Pulmonary artery endothelial cell (primary cell): Measurements from ENCODE around the gene PROCR. TPM values are rescaled to one million over a fixed set of nuclear protein-coding genes. Genes with fewer than 3 reads are reported as not detected.
"Not testable (repeated sequence)": the region's sequence is repeated elsewhere in the genome, so short reads cannot be mapped to it uniquely, and the experiment has no call there.

Experiments used
- DNase-seq: peaks from one replicate; pipeline ENCODE4 v3.0.0-alpha.2; 2011; ENCODE audit warnings: low read depth, low spot score
- total RNA-seq: library from RNA; depleted of rRNA; stranded (reverse); fragments of >200 nt; gene quantifications from 2 replicates; pipeline ENCODE4 v1.2.3, GENCODE V29; 2014

PROCR gene
- total RNA-seq, 1 donor from 2014 or later: 561 TPM

DNA sequence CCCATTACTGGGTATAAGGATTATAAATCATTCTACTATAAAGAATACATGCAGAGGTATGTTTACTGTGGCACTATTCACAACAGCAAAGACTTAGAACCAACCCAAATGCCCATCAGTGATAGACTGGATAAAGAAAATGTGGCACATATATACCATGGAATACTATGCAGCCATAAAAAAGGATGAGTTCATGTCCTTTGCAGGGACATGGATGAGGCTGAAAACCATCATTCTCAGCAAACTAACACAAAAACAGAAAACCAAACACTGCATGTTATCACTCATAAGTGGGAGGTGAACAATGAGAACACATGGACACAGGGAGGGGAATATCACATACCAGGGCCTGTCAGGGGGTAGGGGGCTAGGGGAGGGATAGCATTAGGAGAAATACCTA lies 7.3 kb upstream of the PROCR start:
- DNase-seq: not testable (repeated sequence)

DNA sequence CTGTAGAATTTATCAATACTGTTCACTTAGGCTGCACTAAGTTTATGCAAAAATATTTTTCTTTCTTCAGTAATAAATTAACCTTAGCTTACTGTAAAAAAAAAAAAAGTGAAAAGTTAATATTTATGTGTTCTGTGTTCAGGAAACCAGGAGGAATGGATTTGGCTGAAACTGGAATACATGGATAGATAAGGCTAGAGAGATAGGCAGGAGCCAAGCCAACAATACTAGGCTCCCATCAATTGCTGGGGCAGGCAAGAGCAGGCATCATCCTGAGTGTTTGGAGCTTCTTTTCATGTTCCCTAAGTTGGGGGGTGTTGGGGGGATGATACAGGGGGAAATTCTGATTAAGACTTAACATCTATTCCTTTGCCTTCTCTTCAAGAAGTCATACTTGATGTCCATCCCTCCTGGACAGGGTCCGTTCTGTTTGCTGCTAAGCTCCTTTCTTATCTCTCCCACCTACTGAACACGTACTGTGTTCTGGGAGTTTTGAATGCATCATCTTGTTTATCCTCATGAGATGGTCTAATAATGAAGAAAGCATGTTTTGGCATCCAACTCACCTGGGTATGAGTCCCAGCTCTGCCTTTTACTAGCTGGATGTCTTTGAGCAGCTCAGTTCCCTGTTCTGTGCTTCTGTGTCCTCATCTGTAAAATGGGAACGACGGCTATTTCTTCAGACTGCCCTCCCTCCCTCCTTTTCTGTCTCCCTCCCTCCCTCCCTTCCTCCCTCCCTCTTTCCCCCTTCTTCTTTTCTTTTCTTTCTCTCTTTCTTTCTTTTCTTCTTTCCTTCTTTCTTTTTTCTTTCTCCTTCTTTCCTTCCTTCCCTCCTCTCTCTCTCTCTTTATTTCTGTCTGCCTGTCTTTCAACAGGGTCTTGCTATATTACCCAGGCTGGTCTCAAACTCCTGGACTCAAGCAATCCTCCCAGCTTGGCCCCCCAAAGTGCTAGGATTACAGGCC lies 6.4 kb upstream of the PROCR start:
- DNase-seq: no peak

DNA sequence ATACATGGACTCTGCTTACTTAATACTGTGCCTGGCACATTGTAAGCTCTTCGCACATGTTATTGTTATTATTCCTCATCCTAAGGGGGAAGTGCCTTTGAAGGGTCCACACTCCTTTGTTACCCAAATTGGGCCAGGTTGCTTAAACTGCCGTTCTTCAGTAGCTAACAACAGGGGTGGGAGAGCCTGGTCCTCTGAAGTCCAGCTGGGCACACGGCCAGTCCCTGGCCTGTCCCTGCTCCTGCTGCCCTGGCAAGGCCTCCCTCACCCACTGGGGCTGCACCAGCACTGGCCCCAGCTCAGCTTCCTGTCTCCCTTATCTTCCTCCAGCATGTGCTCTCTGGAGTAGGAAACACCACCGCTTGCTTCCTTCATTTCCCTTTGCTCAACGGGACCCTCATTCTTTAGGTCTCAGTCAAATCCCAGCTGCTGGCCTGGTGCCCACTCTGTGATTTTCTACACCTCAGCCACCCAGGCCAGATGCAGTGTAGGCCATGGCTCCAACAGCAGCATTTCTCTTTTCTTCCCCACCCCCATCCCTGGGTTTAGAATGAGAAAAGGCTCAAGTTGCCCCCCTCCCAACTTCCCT lies 5.5 kb upstream of the PROCR start:
- DNase-seq: peak; percentile 97

DNA sequence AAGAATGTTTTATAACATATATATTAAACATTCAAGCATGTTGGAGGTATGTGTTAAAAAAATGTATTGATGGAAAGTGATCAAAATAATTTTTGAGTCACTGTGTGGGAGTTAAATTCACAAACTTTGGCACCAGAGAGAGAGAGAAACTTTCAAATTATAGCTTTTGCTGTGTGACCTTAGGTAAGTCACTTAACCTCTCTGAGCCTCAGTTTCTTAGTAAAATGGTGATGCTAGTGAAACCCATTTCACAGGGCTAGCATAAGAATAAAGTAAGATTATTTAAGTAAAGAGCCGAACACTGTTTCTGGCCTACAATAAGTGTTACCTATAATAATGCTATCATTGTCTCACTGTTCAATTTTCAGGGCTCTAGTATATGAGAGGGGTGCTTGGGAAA lies 4.1 kb upstream of the PROCR start:
- no peak for DNase-seq

DNA sequence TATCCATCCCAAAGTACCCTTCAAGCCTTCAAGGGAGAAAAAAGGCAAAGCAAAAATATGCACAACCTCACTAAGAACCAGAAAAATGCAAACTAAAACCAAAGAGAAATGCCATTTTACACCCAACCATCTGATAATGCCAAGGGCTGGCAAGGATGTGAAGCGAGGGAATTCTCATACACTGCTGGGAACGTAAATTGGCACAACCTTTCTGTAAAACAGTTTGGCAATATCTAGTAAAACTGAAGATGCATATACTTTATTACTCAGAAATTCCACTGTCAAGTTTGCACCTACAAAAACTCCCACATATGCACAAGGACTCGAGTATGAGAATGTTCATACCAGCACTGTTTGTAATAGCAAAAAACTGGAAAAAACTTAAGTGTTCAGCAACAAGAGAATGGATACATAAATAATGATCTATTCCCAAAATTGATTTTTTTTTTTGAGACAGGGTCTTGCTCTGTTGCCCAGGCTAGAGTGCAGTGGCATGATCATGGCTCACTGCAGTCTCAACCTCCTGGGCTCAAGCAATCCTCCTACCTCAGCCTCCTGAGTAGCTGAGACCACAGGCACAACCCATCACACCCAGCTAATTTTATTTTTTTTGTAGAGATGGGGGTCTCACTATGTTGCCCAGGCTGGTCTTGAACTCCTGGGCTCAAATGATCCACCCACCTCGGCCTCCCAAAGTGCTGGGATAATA lies 3.0 kb upstream of the PROCR start:
- DNase-seq: not testable (repeated sequence)

DNA sequence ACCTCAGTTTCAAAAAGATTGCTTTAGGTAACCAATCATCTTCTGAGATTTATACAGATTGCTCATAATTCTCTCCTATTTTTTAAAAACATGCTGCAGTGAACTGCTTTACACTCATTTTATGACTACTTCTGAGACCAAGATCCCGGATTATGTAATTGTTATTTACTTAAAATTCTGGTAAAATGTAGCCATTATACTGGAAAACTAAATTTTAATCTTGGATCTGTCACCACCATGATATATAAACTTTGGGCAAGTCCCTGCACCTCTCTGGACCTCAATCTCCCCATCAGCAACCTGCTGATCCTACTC lies 477 bp upstream of the PROCR start:
- no peak for DNase-seq

DNA sequence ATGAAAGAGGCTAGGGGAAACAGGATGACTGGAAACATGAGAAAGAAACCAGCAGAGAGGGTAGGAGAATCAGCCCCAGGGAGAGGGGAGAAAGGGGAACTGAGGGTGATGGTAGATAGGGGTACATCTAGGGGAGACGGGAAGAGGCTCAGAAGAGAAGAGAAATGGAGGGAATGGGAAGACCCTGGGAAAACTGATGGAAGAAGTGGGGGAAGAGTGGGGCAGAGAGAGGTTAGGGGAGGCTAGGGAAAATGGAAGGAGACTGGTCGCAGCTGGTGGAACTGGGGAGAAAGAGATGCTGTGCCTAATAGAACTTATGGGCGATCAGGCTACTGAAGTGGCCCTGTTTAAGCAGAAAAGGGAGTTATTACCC lies 548 bp downstream of the PROCR start:
- DNase-seq: no peak

DNA sequence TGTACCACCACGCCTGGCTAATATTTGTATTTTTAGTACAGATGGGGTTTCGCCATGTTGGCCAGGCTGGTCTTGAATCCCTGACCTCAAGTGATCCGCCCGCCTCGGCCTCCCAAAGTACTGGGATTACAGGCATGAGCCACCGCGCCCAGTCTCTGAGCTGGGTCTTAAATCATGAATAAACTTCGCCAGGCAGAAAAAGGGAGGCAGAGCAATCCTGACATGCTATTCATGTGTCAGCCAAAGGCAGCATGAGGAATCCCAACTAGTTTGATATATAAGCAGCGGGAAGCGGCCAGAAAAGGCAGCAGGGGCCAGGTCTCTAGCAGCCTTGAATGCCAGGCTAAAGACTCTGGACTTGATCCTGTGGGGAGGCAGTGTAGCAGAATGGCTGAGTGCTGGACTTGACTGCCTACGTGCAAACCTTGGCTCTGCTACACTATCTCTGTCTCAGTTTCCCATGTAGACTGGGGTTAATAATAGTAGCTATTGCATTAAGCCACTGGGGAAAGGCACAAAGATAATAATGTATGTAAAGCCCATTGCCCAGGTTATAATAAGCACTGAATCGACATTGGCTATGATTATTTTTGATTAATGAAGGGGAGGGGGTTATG lies 1.8 kb downstream of the PROCR start:
- DNase-seq: no peak

DNA sequence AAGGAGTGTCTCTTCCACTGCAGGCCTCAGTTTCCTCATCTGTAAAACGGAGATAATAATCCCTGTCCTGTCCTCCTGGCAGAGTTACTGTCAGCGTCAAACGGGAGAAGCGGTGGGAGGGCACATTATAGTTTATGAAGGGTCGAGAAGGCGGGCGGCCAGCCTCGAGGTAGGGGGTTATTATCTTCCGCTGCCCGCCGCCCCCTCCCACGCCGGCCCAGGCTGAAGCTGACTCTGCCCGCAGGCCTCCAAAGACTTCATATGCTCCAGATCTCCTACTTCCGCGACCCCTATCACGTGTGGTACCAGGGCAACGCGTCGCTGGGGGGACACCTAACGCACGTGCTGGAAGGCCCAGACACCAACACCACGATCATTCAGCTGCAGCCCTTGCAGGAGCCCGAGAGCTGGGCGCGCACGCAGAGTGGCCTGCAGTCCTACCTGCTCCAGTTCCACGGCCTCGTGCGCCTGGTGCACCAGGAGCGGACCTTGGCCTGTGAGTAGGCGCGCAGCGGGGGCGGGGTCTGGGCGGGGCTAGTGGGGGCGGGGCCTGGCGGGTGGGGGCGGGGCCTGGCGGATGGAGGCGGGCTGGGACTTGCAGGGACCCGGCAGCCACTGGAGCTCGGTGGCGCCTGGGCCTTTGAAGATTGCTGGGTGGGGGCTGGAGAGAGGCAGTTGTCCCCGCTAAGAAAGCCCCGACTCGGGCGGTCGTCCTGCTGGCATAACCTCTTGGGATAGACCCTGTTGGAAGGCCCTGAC lies 2.8 kb downstream of the PROCR start:
- DNase-seq: no peak

DNA sequence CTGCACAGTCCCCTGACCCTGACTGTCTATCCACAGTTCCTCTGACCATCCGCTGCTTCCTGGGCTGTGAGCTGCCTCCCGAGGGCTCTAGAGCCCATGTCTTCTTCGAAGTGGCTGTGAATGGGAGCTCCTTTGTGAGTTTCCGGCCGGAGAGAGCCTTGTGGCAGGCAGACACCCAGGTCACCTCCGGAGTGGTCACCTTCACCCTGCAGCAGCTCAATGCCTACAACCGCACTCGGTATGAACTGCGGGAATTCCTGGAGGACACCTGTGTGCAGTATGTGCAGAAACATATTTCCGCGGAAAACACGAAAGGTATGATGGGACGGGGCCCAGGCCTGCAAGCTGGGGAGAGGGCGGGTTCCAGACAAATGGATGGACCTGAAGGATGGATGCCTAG lies 4.3 kb downstream of the PROCR start:
- DNase-seq: no peak

DNA sequence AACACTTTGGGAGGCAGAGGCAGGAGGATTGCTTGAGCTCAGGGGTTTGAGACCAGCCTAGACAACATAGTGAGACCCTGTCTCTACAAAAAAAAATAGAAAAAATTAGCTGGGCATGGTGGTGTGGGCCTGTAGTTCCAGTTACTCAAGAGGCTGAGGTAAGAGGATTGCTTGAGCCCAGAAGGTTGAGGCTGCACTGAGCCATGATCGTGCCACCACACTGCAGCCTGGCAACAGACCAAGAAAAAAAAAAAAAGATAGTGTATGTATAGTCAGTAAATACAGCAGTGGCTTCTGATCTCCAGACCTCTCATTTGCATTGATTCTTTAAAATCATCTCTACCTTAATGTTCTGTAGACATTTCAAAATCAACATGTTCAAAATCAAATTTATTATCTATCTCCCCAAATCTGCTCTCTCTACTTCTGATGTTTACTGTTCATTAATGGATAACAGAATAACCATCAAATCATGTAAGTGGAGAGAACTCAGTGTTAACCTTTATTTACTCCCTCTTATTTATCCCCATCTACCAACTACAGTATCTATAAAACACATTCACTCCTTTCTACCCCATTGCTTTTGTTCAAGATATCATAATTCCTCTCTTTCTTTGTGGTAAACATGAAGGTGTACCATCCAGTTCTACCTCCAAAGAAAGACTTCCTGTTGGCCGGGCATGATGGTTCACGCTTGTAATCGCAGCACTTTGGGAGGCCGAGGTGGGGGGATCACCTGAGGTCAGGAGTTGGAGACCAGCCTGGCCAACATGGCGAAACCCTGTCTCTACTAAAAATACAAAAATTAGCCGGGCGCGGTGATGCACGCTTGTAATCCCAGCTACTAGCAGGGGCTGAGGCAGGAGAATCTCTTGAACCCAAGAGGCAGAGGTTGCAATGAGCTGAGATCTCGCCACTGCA lies 7.7 kb downstream of the PROCR start:
- DNase-seq: no peak

DNA sequence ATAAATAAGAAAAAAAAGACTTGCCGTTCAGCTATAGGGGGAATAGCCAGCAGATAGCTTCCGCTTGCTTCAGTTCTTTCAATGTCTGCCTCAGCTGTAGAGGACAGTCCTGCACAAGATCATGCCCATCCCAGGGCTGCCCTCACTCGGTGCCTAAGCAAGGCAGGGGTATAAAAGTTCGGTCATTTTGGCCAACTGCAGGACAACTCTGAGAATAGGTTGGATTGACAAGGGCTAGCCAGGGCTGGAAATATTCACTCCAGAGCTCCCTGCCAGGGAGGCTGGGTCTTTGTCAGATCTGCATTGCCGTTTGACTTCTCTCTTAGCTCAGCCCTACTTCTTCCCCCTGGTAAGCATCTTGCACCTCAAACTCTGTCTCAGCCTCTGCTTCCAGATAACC lies 8.4 kb downstream of the PROCR start:
- no peak for DNase-seq

DNA sequence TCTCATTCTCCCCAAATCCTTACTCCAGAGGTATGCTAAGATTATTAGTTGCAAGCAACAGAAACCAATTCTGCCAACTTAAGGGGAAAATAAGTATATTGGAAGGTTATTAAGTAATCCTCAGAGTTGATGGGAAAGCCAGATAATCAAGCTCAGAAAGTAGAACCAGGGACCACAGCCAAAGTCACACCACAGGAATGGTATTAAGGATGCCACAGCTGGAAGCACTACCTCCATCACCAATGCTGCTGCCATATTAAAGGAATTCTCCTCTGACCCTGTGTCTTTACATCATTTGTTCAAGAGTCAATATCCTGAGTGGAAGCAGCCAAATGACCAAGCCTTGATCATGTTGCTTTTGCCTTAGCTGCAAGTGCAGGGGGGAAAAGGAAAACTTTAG lies 9.9 kb downstream of the PROCR start:
- no peak for DNase-seq

DNA sequence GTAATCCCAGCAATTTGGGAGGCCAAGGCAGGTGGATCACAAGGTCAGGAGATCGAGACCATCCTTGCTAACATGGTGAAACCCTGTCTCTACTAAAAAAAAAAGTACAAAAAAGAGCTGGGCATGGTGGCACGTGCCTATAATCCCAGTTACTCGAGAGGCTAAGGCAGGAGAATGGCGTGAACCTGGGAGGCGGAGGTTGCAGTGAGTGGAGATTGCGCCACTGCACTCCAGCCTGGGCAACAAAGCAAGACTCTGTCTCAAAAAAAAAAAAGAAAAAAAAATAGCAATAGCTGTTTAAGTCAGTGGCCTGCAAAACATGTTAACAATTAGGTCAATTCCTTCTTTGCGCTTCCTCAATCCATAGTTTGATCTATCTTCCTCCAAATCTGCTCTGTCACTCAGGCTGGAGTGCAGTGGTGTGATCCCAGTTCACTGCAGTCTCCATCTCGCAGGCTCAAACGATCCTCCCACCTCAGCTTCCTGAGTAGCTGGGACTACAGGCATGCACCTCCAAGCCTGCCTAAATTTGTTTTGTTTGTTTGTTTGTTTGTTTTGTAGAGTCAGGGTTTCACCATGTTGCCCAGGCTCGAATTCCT lies 14.9 kb downstream of the PROCR start:
- not testable (repeated sequence) for DNase-seq

DNA sequence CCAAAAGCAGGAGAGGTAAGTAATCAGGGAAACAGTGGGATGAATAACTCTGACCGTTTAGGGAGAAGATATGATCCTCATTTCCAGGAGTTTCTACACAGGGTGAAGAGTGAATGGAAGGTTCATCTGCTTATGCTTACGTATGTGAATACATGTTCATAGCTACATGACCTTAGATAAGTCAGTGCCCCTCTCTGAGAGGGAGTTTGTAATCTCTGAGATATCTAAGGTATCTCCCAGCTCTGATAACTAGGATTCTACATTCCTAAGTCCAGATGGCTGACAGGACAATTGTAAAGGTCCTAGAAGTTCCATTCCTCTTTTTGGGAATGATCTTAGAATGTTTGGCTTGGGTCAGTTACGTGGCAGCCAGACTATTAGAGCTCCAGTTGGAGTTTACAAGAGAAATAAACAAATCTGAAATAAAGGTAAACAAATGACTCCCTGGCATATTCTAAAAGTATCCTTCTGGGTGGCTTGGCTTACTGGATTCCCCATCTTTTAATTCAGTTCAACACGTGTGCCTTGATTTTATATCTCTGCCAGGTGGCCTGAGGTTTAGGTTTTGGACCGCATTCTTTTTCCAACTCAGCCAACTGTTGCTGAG lies 15.8 kb downstream of the PROCR start:
- DNase-seq: no peak

DNA sequence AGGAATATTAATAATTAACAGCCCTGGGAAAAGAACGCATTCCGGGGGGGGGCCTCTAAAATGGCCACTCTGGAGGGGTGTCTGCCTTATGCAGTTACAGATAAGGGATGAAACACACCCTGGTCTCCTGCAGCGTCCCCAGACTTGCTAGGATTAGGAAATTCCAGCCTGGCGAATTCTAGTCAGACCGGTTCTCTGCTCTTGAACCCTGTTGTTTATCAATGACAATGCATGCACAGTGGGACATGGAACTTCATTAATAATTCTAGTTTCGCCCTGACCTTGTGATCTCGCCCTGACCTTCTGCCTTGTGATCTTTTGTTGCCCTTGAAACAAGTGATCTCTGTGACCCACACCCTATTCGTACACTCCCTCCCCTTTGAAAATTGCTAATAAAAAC lies 17.4 kb downstream of the PROCR start:
- DNase-seq: not testable (repeated sequence)

DNA sequence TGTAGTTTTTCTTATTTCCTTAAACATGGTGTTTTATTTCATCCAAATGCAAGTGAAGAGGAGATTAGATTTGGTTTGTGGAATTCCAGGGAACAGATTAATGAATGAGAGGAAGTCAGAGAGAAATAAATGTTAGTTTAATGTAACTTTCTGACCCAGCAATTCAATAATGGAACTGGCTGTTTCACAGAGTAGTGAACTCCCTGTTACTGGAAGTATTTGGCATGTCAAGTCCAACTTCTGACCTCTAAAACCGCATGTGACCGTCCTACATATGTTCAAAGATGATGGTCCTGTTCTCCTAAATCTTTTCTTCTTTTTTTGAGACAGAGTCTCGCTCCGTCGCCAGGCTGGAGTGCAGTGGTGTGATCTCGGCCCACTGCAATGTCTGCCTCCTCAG lies 18.7 kb downstream of the PROCR start:
- DNase-seq: no peak

DNA sequence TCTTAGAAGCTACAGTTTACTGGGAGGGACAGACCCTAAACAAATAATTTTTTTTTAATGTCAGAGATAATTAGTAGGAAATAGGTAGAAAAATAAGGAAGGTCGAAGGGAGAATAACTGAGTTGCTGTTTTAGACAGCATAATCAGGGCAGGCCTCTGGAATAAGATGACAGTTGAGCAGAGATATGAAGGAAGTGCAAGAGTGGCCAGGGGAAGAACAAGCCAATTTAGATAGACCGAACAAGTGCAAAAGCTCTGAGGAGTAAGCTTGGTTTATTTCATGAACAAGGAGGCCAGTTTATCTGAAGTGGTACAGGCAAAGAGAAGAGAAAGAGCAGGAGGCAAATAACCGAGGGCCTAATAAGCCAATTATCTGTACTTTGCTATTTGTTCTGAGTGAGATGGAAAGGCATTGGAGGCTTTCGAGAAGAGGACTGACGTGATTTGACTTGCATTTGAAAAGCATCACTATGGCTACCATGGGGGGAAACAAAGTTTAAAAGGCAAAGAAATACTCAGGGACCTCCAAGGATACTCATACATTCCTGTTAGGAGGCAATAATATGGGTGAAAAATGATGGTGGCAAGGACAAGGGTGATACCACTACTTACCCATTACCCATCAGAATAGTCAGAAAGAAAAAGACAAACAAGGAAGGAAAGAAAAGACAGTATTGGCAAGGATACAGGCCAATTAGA lies 19.7 kb downstream of the PROCR start:
- DNase-seq: no peak
